ENCODE measurements around the gene CDC42BPB.

- no peak for TF ChIP-seq CTCF (IDR thresholded peaks at IDR 0.05)
- no peak for TF ChIP-seq POLR2A (IDR thresholded peaks at IDR 0.05)
Observed at GRCh38 chr14:103023881-103024473, 33.4 kb downstream of the CDC42BPB start.
